ENCODE measurements around the gene DDX42. TPM values are rescaled to one million over a fixed set of nuclear protein-coding genes. Genes with fewer than 3 reads are reported as not detected.

DDX42 gene
- total and polyA plus RNA-seq, 2 of the 13 experiments (the other 11 are each of a cell fraction or from before 2014, with no cell fraction given): 87.2 to 92.9 TPM

DNA sequence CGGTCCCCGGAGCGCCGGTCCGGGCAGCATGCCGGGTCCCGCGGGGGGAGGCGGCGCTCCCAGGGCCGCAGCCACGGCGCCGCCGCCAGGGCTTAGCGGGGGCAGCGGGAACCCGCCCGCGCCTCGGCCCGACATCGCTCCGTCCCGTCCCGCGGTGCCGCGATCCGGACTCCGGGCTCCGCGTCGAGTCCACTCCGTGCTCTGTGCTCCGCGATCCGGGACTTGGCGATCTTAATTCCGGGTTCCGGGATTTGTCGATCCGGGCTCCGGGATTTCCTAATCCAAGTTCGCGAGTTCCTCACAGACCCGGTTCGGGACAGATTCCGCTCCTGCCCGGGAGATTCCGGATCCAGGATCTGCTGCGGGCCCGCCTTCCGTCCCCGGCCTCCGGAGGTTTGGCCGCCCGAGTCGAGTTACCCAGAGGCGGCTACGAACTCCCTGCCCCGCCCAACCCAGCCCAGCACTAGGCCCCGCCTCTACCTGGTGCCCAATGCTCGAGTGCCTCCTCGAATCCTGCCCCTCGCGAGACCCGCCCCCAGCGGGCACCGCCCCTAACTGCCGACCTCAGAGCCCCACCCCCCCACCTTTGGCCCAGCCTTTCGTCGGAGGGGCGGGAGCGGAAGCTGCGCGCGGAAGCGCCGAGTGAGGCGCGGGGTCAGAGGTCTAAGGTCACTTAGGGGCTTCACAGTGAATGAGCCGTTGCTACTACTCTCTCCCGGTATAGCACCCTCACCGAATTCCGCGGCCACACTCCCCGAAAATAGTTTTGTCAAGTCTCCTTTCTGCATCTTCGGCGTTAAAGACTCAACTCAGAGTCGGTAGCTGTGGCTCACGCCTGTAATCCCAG lies 68.8 kb downstream of the DDX42 start, which contains the start of gene SMARCD2 (continued):
- TF ChIP-seq, protein P1, sequence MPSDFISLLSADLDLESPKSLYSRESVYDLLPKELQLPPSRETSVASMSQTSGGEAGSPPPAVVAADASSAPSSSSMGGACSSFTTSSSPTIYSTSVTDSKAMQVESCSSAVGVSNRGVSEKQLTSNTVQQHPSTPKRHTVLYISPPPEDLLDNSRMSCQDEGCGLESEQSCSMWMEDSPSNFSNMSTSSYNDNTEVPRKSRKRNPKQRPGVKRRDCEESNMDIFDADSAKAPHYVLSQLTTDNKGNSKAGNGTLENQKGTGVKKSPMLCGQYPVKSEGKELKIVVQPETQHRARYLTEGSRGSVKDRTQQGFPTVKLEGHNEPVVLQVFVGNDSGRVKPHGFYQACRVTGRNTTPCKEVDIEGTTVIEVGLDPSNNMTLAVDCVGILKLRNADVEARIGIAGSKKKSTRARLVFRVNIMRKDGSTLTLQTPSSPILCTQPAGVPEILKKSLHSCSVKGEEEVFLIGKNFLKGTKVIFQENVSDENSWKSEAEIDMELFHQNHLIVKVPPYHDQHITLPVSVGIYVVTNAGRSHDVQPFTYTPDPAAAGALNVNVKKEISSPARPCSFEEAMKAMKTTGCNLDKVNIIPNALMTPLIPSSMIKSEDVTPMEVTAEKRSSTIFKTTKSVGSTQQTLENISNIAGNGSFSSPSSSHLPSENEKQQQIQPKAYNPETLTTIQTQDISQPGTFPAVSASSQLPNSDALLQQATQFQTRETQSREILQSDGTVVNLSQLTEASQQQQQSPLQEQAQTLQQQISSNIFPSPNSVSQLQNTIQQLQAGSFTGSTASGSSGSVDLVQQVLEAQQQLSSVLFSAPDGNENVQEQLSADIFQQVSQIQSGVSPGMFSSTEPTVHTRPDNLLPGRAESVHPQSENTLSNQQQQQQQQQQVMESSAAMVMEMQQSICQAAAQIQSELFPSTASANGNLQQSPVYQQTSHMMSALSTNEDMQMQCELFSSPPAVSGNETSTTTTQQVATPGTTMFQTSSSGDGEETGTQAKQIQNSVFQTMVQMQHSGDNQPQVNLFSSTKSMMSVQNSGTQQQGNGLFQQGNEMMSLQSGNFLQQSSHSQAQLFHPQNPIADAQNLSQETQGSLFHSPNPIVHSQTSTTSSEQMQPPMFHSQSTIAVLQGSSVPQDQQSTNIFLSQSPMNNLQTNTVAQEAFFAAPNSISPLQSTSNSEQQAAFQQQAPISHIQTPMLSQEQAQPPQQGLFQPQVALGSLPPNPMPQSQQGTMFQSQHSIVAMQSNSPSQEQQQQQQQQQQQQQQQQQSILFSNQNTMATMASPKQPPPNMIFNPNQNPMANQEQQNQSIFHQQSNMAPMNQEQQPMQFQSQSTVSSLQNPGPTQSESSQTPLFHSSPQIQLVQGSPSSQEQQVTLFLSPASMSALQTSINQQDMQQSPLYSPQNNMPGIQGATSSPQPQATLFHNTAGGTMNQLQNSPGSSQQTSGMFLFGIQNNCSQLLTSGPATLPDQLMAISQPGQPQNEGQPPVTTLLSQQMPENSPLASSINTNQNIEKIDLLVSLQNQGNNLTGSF (CRISPR knock-in tag; IDR thresholded peaks at IDR 0.05): peak; percentile 88; the same call in 1 of the 2 replicates
- TF ChIP-seq, protein P2, sequence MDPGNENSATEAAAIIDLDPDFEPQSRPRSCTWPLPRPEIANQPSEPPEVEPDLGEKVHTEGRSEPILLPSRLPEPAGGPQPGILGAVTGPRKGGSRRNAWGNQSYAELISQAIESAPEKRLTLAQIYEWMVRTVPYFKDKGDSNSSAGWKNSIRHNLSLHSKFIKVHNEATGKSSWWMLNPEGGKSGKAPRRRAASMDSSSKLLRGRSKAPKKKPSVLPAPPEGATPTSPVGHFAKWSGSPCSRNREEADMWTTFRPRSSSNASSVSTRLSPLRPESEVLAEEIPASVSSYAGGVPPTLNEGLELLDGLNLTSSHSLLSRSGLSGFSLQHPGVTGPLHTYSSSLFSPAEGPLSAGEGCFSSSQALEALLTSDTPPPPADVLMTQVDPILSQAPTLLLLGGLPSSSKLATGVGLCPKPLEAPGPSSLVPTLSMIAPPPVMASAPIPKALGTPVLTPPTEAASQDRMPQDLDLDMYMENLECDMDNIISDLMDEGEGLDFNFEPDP (CRISPR knock-in tag; conservative IDR thresholded peaks at IDR 0.05): no peak
- TF ChIP-seq MXD4 (CRISPR knock-in tag; IDR thresholded peaks at IDR 0.05) (peak; percentile 84; the same call in 1 of the 2 replicates), NR2F2 (IDR thresholded peaks at IDR 0.05; ENCODE audit: borderline replicate concordance, low read depth) (peak; percentile 92), ZNF781 (CRISPR knock-in tag; IDR thresholded peaks at IDR 0.05; ENCODE audit: borderline replicate concordance, not compliant biosample characterization) (peak; percentile 93), SUZ12 (IDR thresholded peaks at IDR 0.05; ENCODE audit: low read depth, low read length) (no peak), MBNL3 (CRISPR knock-in tag; conservative IDR thresholded peaks at IDR 0.05) (0 out of 2 replicates have a peak, but pooled peaks have one; percentile 84), POLR2AphosphoS5 (IDR thresholded peaks at IDR 0.05; ENCODE audit: low read depth, low read length) (peak; percentile 84), ZFP36 (IDR thresholded peaks at IDR 0.05; ENCODE audit: borderline replicate concordance, low read depth, low read length, partially characterized antibody) (no peak), ZNF20 (CRISPR knock-in tag; IDR thresholded peaks at IDR 0.05) (0 out of 2 replicates have a peak, but pooled peaks have one; percentile 84), CHD2 (IDR thresholded peaks at IDR 0.05; ENCODE audit: low read depth, low read length) (peak; percentile 99), ZNF572 (CRISPR knock-in tag; IDR thresholded peaks at IDR 0.05) (no peak), NCOA1 (CRISPR knock-in tag; IDR thresholded peaks at IDR 0.05) (no peak), EEA1 (CRISPR knock-in tag; IDR thresholded peaks at IDR 0.05; ENCODE audit: borderline replicate concordance) (peak; percentile 90), ZNF605 (CRISPR knock-in tag; IDR thresholded peaks at IDR 0.05) (peak; percentile 67), TCF12 (IDR thresholded peaks at IDR 0.05) (no peak), TCF12 (CRISPR knock-in tag; IDR thresholded peaks at IDR 0.05) (peak; percentile 78), NR3C1 (CRISPR knock-in tag; IDR thresholded peaks at IDR 0.05) (0 out of 2 replicates have a peak, but pooled peaks have one; percentile 56)
- TF ChIP-seq, protein P3, sequence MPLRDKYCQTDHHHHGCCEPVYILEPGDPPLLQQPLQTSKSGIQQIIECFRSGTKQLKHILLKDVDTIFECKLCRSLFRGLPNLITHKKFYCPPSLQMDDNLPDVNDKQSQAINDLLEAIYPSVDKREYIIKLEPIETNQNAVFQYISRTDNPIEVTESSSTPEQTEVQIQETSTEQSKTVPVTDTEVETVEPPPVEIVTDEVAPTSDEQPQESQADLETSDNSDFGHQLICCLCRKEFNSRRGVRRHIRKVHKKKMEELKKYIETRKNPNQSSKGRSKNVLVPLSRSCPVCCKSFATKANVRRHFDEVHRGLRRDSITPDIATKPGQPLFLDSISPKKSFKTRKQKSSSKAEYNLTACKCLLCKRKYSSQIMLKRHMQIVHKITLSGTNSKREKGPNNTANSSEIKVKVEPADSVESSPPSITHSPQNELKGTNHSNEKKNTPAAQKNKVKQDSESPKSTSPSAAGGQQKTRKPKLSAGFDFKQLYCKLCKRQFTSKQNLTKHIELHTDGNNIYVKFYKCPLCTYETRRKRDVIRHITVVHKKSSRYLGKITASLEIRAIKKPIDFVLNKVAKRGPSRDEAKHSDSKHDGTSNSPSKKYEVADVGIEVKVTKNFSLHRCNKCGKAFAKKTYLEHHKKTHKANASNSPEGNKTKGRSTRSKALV (CRISPR knock-in tag; IDR thresholded peaks at IDR 0.05): peak; percentile 86
- TF ChIP-seq, protein P4, sequence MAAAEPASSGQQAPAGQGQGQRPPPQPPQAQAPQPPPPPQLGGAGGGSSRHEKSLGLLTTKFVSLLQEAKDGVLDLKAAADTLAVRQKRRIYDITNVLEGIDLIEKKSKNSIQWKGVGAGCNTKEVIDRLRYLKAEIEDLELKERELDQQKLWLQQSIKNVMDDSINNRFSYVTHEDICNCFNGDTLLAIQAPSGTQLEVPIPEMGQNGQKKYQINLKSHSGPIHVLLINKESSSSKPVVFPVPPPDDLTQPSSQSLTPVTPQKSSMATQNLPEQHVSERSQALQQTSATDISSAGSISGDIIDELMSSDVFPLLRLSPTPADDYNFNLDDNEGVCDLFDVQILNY (CRISPR knock-in tag; conservative IDR thresholded peaks at IDR 0.05): peak; percentile 87
